ENCODE data around the gene XPO6.

DNA sequence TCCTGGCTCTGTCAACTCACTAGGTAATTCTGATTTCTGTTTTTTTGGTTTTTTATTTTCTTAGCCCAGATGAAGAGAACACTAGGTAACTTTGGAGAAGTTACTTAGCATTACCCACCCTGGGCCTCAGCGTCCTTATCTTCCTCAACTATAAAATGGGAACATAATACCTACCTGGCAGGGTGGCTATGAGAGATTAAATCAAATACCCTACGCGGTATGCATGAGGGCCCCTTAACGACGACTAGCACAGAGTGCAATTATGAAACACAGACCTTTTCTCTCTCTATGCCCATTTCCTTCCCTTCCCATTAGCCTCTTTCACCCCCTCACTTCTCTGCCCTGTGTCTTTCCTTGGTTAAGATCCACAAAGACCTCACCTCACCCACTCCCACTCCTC lies 11.1 kb downstream of the XPO6 start:
- TF ChIP-seq, protein P1, sequence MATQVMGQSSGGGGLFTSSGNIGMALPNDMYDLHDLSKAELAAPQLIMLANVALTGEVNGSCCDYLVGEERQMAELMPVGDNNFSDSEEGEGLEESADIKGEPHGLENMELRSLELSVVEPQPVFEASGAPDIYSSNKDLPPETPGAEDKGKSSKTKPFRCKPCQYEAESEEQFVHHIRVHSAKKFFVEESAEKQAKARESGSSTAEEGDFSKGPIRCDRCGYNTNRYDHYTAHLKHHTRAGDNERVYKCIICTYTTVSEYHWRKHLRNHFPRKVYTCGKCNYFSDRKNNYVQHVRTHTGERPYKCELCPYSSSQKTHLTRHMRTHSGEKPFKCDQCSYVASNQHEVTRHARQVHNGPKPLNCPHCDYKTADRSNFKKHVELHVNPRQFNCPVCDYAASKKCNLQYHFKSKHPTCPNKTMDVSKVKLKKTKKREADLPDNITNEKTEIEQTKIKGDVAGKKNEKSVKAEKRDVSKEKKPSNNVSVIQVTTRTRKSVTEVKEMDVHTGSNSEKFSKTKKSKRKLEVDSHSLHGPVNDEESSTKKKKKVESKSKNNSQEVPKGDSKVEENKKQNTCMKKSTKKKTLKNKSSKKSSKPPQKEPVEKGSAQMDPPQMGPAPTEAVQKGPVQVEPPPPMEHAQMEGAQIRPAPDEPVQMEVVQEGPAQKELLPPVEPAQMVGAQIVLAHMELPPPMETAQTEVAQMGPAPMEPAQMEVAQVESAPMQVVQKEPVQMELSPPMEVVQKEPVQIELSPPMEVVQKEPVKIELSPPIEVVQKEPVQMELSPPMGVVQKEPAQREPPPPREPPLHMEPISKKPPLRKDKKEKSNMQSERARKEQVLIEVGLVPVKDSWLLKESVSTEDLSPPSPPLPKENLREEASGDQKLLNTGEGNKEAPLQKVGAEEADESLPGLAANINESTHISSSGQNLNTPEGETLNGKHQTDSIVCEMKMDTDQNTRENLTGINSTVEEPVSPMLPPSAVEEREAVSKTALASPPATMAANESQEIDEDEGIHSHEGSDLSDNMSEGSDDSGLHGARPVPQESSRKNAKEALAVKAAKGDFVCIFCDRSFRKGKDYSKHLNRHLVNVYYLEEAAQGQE (IDR thresholded peaks at IDR 0.05), result no peak
- TF ChIP-seq, protein P2, sequence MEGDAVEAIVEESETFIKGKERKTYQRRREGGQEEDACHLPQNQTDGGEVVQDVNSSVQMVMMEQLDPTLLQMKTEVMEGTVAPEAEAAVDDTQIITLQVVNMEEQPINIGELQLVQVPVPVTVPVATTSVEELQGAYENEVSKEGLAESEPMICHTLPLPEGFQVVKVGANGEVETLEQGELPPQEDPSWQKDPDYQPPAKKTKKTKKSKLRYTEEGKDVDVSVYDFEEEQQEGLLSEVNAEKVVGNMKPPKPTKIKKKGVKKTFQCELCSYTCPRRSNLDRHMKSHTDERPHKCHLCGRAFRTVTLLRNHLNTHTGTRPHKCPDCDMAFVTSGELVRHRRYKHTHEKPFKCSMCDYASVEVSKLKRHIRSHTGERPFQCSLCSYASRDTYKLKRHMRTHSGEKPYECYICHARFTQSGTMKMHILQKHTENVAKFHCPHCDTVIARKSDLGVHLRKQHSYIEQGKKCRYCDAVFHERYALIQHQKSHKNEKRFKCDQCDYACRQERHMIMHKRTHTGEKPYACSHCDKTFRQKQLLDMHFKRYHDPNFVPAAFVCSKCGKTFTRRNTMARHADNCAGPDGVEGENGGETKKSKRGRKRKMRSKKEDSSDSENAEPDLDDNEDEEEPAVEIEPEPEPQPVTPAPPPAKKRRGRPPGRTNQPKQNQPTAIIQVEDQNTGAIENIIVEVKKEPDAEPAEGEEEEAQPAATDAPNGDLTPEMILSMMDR (IDR thresholded peaks at IDR 0.05; ENCODE audit: low read depth, low read length, missing input control), result no peak
- TF ChIP-seq, protein P3, sequence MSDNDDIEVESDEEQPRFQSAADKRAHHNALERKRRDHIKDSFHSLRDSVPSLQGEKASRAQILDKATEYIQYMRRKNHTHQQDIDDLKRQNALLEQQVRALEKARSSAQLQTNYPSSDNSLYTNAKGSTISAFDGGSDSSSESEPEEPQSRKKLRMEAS (IDR thresholded peaks at IDR 0.05), result no peak
